Nephron progenitor cell (in vitro differentiated cells): ENCODE results near the gene OR9Q2.
"Not testable (repeated sequence)": the region's sequence is repeated elsewhere in the genome, so short reads cannot be mapped to it uniquely, and the experiment has no call there.

Experiments used
- DNase-seq: peaks from one replicate; pipeline ENCODE4 v3.0.0; 2021
- H3K27ac Mint-ChIP-seq: 2 replicates; pipeline ENCODE4 v1.8.0; 2021; ENCODE audit warnings: mild to moderate bottlenecking, moderate library complexity, mixed read lengths
- H3K27me3 Mint-ChIP-seq: 2 replicates; pipeline ENCODE4 v1.8.0; 2021; ENCODE audit warnings: mild to moderate bottlenecking, low read depth, mixed read lengths; ENCODE audit not compliant: poor library complexity
- H3K36me3 Mint-ChIP-seq: 2 replicates; pipeline ENCODE4 v1.8.0; 2021; ENCODE audit warnings: low read depth, mixed read lengths
- H3K4me1 Mint-ChIP-seq: 2 replicates; pipeline ENCODE4 v1.8.0; 2021; ENCODE audit warnings: mixed read lengths
- H3K4me3 Mint-ChIP-seq: 2 replicates; pipeline ENCODE4 v1.8.0; 2021; ENCODE audit warnings: mild to moderate bottlenecking, moderate library complexity, mixed read lengths
- H3K9me3 Mint-ChIP-seq: 2 replicates; pipeline ENCODE4 v1.8.0; 2021; ENCODE audit warnings: mild to moderate bottlenecking, moderate library complexity, mixed read lengths
- CTCF ChIP-seq: fragments of 200-600 bp; sonication (generic); IDR thresholded peaks from 2 replicates; pipeline ENCODE4 v1.5.0; 2021; ENCODE audit warnings: antibody characterized with exemption

OR9Q2 gene

GRCh38 chr11:58195939-58196338 lies 7.1 kb downstream of the OR9Q2 start:
- peaks cover 12% of the 10 kb centered on the region for H3K9me3 Mint-ChIP-seq
- H3K36me3 Mint-ChIP-seq, result no peaks in the 10 kb centered on the region
- H3K27ac Mint-ChIP-seq, result no peak overlapping the region
- peaks cover 4% of the 10 kb centered on the region for H3K27me3 Mint-ChIP-seq
- no peak overlapping the region for H3K4me3 Mint-ChIP-seq
- DNase-seq, result no peak
- TF ChIP-seq CTCF, result no peak
- no peaks in the 10 kb centered on the region for H3K4me1 Mint-ChIP-seq

GRCh38 chr11:58199271-58199670 lies 10.4 kb downstream of the OR9Q2 start:
- Mint-ChIP-seq H3K9me3 (peaks cover 12% of the 10 kb centered on the region), H3K36me3 (no peaks in the 10 kb centered on the region), H3K27ac (no peak overlapping the region), H3K4me3 (no peak overlapping the region), H3K4me1 (no peaks in the 10 kb centered on the region), H3K27me3 (peaks cover 4% of the 10 kb centered on the region)
- DNase-seq, result no peak
- TF ChIP-seq CTCF, result no peak

GRCh38 chr11:58204042-58204441 lies 15.2 kb downstream of the OR9Q2 start, which contains the start of gene OR1S2:
TSS of gene OR1S2 (minus strand) at chr11:58204142. CDS start at chr11:58204142, 0 bp downstream.
- H3K27ac Mint-ChIP-seq, result no peak within 1 kb of the TSS
- no peaks in the 10 kb centered on the region for H3K27me3 Mint-ChIP-seq
- no peak for TF ChIP-seq CTCF
- H3K4me3 Mint-ChIP-seq, result no peak within 1 kb of the TSS
- H3K9me3 Mint-ChIP-seq, result no peaks in the 10 kb centered on the region
- DNase-seq, result no peak
- H3K36me3 Mint-ChIP-seq, result no peaks in the 10 kb centered on the region
- no peaks in the 10 kb centered on the region for H3K4me1 Mint-ChIP-seq

GRCh38 chr11:58212420-58212819 lies 23.6 kb downstream of the OR9Q2 start, which contains the start of gene OR1S1:
TSS of gene OR1S1 (plus strand) at chr11:58212720.
- not testable (repeated sequence) for H3K9me3 Mint-ChIP-seq

GRCh38 chr11:58216476-58216875 lies 27.6 kb downstream of the OR9Q2 start:
- no peak overlapping the region for H3K4me3 Mint-ChIP-seq
- DNase-seq, result no peak
- no peak for TF ChIP-seq CTCF
- no peak overlapping the region for H3K27ac Mint-ChIP-seq
- no peaks in the 10 kb centered on the region for H3K4me1 Mint-ChIP-seq
- H3K27me3 Mint-ChIP-seq, result no peaks in the 10 kb centered on the region
- H3K36me3 Mint-ChIP-seq, result no peaks in the 10 kb centered on the region
- H3K9me3 Mint-ChIP-seq, result peaks cover 3% of the 10 kb centered on the region

More at GRCh38 chr11:58212420-58212819, 23.6 kb downstream of the OR9Q2 start, which contains the start of gene OR1S1:
- H3K4me1 Mint-ChIP-seq, H3K4me3 Mint-ChIP-seq, H3K36me3 Mint-ChIP-seq, H3K27ac Mint-ChIP-seq, H3K27me3 Mint-ChIP-seq, DNase-seq: not testable (repeated sequence)

GRCh38 chr11:58222721-58223120 lies 33.9 kb downstream of the OR9Q2 start:
- TF ChIP-seq CTCF, result no peak
- Mint-ChIP-seq H3K4me1 (no peaks in the 10 kb centered on the region), H3K27me3 (peaks cover 4% of the 10 kb centered on the region), H3K36me3 (no peaks in the 10 kb centered on the region), H3K4me3 (no peak overlapping the region), H3K9me3 (peaks cover 9% of the 10 kb centered on the region), H3K27ac (no peak overlapping the region)
- DNase-seq, result no peak
